K562 (cell line): ENCODE results near the gene PPP6R3.

Experiments used
- HBP1 ChIP-seq: fragments of 450-650 bp; formaldehyde crosslinking; IDR thresholded peaks from 2 replicates; pipeline ENCODE4 v1.4.0; 2022; ENCODE audit warnings: missing genetic modification characterization
- HCFC1 ChIP-seq: IDR thresholded peaks from 2 replicates; pipeline ENCODE4 v1.6.1; 2012; ENCODE audit warnings: low read depth, low read length, improper control_type of control experiment
- TARDBP ChIP-seq: fragments of 450-650 bp; IDR thresholded peaks from 2 replicates; pipeline ENCODE4 v1.6.1; 2016
- TF ChIP-seq, protein P1 (sequence below), 3 experiments: IDR thresholded peaks in 2 of 3; conservative IDR thresholded peaks in 1 of 3; 2 replicates each; pipeline ENCODE4 v1.5.1; 2011 to 2012; ENCODE audit warnings: low read length in 3 of 3, mild to moderate bottlenecking in 3 of 3, control low read depth in 2 of 3, improper control_type of control experiment in 1 of 3, inconsistent platforms in 1 of 3, low read depth in 1 of 3, mixed read lengths in 1 of 3, moderate library complexity in 1 of 3; ENCODE audit not compliant: insufficient read depth in 2 of 3

- TF ChIP-seq HBP1 (CRISPR knock-in tag) (no peak), TARDBP (no peak), HCFC1 (no peak)
- TF ChIP-seq, protein P1, sequence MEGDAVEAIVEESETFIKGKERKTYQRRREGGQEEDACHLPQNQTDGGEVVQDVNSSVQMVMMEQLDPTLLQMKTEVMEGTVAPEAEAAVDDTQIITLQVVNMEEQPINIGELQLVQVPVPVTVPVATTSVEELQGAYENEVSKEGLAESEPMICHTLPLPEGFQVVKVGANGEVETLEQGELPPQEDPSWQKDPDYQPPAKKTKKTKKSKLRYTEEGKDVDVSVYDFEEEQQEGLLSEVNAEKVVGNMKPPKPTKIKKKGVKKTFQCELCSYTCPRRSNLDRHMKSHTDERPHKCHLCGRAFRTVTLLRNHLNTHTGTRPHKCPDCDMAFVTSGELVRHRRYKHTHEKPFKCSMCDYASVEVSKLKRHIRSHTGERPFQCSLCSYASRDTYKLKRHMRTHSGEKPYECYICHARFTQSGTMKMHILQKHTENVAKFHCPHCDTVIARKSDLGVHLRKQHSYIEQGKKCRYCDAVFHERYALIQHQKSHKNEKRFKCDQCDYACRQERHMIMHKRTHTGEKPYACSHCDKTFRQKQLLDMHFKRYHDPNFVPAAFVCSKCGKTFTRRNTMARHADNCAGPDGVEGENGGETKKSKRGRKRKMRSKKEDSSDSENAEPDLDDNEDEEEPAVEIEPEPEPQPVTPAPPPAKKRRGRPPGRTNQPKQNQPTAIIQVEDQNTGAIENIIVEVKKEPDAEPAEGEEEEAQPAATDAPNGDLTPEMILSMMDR (IDR thresholded peaks at IDR 0.05 in 2 of 3, conservative IDR thresholded peaks at IDR 0.05 in 1 of 3; ENCODE audit: insufficient read depth in 2 of 3, low read depth in 1 of 3, low read length in 3 of 3): no peak
Observed at GRCh38 chr11:68532727-68533369, 72.3 kb downstream of the PPP6R3 start.
